DOHH2 (cell line): Measurements from ENCODE around the gene GTPBP3.

ENCODE experiments used
- H3F3A ChIP-seq: fragments of 200-600 bp; sonication (generic), shearing (Covaris generic); 2 replicates; pipeline ENCODE4 v1.6.0; 2016; ENCODE audit warnings: antibody characterized with exemption, mild to moderate bottlenecking; ENCODE audit not compliant: control insufficient read depth, insufficient read depth
- H3K27ac ChIP-seq: fragments of 200-600 bp; sonication (generic); 2 replicates; pipeline ENCODE4 v1.5.1; 2014; ENCODE audit warnings: low read depth, mild to moderate bottlenecking, low read length, moderate library complexity
- H3K27me3 ChIP-seq: fragments of 200-600 bp; sonication (generic); 2 replicates; pipeline ENCODE4 v1.6.1; 2014; ENCODE audit warnings: mild to moderate bottlenecking, low read length, mixed read lengths; ENCODE audit not compliant: control insufficient read depth
- H3K36me3 ChIP-seq: fragments of 200-600 bp; sonication (generic); 2 replicates; pipeline ENCODE4 v1.6.1; 2014; ENCODE audit warnings: mild to moderate bottlenecking, low read length, moderate library complexity, mixed read lengths; ENCODE audit not compliant: control insufficient read depth
- H3K4me1 ChIP-seq: fragments of 200-600 bp; sonication (generic); 2 replicates; pipeline ENCODE4 v1.6.1; 2014; ENCODE audit warnings: mild to moderate bottlenecking, low read length, mixed read lengths; ENCODE audit not compliant: control insufficient read depth
- H3K4me2 ChIP-seq: fragments of 200-600 bp; sonication (generic); 2 replicates; pipeline ENCODE4 v1.6.0; 2014; ENCODE audit warnings: mild to moderate bottlenecking, low read length, moderate library complexity
- H3K4me3 ChIP-seq: fragments of 200-600 bp; sonication (generic); 2 replicates; pipeline ENCODE4 v1.5.1; 2014; ENCODE audit warnings: mild to moderate bottlenecking, low read length, mixed read lengths
- H3K79me2 ChIP-seq: fragments of 200-600 bp; sonication (generic); 2 replicates; pipeline ENCODE4 v1.6.1; 2014; ENCODE audit warnings: mild to moderate bottlenecking, low read length, mixed read lengths; ENCODE audit not compliant: control insufficient read depth
- H3K9me2 ChIP-seq: fragments of 200-600 bp; sonication (generic); replicated peaks from 2 replicates; pipeline ENCODE4 v1.6.1; 2014; ENCODE audit warnings: mild to moderate bottlenecking, low read length, mixed read lengths; ENCODE audit not compliant: control insufficient read depth
- H3K9me3 ChIP-seq: fragments of 200-600 bp; sonication (generic); 2 replicates; pipeline ENCODE4 v1.6.1; 2014; ENCODE audit warnings: antibody characterized with exemption, low read length, mixed read lengths; ENCODE audit not compliant: control insufficient read depth, insufficient read depth
- H4K20me1 ChIP-seq: fragments of 200-600 bp; sonication (generic); 2 replicates; pipeline ENCODE4 v1.6.0; 2014; ENCODE audit warnings: low read depth, mild to moderate bottlenecking, antibody characterized with exemption, low read length, moderate library complexity; ENCODE audit not compliant: control insufficient read depth, insufficient read depth
- EZH2phosphoT487 ChIP-seq: fragments of 200-600 bp; sonication (generic); IDR thresholded peaks from 2 replicates; pipeline ENCODE4 v1.6.1; 2017; ENCODE audit warnings: borderline replicate concordance, mild to moderate bottlenecking, antibody characterized with exemption, low read length, moderate library complexity, mixed read lengths
- TF ChIP-seq, protein P1 (sequence below): fragments of 200-600 bp; sonication (generic); IDR thresholded peaks from one replicate; pipeline ENCODE4 v1.5.1; 2014; ENCODE audit warnings: antibody characterized with exemption, mild to moderate bottlenecking, low read depth, low read length; ENCODE audit not compliant: poor library complexity, severe bottlenecking

Gene GTPBP3

DNA sequence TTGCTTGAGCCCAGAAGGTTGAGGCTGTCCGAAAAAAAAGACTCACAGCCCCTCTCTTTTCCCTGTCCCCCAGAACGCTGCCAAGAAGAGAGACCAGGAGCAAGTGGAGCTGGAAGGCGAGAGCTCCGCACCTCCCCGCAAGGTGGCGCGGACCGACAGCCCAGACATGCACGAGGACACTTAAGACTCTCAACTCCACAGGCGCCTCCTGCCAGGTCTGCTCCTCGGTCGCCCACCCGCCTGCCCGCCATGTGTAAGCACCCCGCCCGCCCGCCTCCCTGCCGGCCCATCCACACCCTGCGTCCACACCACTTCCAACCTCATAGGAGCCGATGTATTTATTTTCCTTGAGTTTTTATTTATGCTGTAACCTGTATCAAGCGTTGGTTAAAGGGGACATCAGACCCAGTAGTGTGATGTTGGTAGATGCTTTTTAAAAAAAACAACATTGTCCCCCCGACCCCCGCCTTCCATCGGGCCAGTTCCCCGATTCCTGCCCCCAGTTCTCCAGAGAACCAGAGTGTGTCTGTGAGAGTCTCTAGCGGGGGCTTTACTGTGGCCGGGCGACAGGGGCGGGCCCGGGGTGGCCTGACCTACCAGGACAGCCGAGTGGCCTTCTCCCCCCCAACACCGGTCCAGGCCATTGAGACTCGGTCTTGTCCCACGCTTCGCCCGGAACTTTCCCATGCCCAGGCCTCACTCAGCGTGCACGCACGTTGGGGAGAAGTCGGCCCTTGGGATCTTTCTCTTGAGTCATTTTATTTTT is 17.7 kb upstream of the GTPBP3 start:
- no peak overlapping the region for H3K4me3 ChIP-seq
- H3K36me3 ChIP-seq = peaks cover 40% of the 10 kb centered on the region
- no peak overlapping the region for H3K4me2 ChIP-seq
- H3F3A ChIP-seq = no peaks in the 10 kb centered on the region
- H3K4me1 ChIP-seq = peaks cover 11% of the 10 kb centered on the region
- H4K20me1 ChIP-seq = no peaks in the 10 kb centered on the region
- H3K27ac ChIP-seq = no peak overlapping the region
- H3K79me2 ChIP-seq = no peaks in the 10 kb centered on the region
- no peaks in the 10 kb centered on the region for H3K27me3 ChIP-seq
- TF ChIP-seq, protein P1, sequence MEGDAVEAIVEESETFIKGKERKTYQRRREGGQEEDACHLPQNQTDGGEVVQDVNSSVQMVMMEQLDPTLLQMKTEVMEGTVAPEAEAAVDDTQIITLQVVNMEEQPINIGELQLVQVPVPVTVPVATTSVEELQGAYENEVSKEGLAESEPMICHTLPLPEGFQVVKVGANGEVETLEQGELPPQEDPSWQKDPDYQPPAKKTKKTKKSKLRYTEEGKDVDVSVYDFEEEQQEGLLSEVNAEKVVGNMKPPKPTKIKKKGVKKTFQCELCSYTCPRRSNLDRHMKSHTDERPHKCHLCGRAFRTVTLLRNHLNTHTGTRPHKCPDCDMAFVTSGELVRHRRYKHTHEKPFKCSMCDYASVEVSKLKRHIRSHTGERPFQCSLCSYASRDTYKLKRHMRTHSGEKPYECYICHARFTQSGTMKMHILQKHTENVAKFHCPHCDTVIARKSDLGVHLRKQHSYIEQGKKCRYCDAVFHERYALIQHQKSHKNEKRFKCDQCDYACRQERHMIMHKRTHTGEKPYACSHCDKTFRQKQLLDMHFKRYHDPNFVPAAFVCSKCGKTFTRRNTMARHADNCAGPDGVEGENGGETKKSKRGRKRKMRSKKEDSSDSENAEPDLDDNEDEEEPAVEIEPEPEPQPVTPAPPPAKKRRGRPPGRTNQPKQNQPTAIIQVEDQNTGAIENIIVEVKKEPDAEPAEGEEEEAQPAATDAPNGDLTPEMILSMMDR = no peak
- TF ChIP-seq EZH2phosphoT487 = no peak
- H3K9me3 ChIP-seq = no peaks in the 10 kb centered on the region
- H3K9me2 ChIP-seq = no peaks in the 10 kb centered on the region

DNA sequence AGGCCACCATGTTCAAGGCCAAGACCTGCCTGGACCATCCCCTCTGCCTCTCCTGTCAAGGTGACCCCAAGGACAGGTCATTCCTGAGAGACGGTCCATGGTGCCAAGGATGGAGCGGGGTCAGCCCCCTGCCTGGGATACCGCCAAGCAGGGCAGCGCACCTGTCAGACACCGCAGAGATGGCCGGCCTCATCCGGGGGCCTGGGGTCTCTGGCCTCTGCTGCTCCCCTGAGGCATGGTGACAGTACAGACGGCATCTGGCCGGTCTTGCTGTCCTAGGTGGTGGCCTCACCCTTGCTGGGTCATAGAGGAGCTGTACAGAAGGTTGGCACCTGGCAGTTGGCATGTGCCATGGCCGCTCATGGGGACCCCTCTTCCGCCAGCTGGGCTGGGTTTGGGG is 16.9 kb upstream of the GTPBP3 start:
- Histone ChIP-seq H3K27ac (no peak overlapping the region), H4K20me1 (no peaks in the 10 kb centered on the region), H3K4me1 (peaks cover 11% of the 10 kb centered on the region), H3K79me2 (no peaks in the 10 kb centered on the region), H3K27me3 (no peaks in the 10 kb centered on the region), H3K36me3 (peaks cover 37% of the 10 kb centered on the region), H3K4me2 (no peak overlapping the region), H3K9me2 (no peaks in the 10 kb centered on the region), H3F3A (no peaks in the 10 kb centered on the region), H3K9me3 (no peaks in the 10 kb centered on the region), H3K4me3 (no peak overlapping the region)
- TF ChIP-seq, protein P1 = no peak
- TF ChIP-seq EZH2phosphoT487 = no peak

DNA sequence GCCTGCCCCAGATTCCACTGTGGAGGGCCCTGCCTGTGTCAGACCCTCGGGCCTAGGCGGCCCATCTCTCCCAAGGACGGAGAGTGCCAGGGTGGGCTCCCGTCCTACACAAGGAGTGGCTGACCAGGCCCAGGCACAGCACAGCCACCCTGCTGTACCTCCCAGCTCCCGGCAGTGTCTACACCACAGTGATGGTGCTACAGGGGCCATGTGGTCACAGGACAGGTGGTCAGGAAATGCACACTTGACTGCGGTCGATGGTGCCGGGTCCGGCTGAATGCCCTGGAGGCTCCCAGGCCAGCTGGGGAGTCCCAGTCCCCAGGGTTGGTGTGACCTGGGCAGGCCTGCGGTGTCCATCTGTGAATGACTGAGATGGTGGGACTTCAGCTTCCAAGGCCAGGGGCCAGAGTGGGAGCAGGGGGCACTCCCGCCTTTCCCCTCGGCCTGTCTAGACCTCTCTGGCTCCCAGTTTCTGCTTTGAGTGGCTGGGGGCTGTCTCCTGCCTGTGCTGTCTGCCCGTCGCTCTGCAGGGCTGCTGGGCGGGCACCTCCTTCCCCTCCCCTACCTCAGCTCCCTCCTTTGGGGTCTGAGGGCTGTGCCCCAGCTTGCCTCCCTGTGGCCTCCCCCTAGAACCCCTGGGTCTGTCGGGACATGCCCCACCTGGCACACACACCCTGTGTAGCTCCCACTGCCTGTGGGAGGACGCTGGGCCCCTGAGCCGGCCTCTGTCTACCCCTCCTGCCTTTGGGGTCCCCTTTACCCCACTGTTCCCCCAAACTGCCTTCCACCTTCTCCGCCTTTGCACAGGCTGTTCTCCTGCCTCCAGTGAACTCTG is 15.5 kb upstream of the GTPBP3 start:
- H3K4me2 ChIP-seq = no peak overlapping the region
- H3K4me1 ChIP-seq = peaks cover 11% of the 10 kb centered on the region
- no peaks in the 10 kb centered on the region for H3K27me3 ChIP-seq
- peaks cover 31% of the 10 kb centered on the region; the same call in 1 of the 2 replicates for H3K36me3 ChIP-seq
- no peaks in the 10 kb centered on the region for H4K20me1 ChIP-seq
- no peaks in the 10 kb centered on the region for H3K9me3 ChIP-seq
- no peak overlapping the region for H3K4me3 ChIP-seq
- H3K27ac ChIP-seq = no peak overlapping the region
- no peak for TF ChIP-seq EZH2phosphoT487
- TF ChIP-seq, protein P1 = no peak
- H3F3A ChIP-seq = peaks cover 5% of the 10 kb centered on the region
- no peaks in the 10 kb centered on the region for H3K9me2 ChIP-seq
- no peaks in the 10 kb centered on the region for H3K79me2 ChIP-seq
